ENCODE data around the gene MDH1.
"Not testable (repeated sequence)": the region's sequence is repeated elsewhere in the genome, so short reads cannot be mapped to it uniquely, and the experiment has no call there.

- not testable (repeated sequence) for TF ChIP-seq CTCF (IDR thresholded peaks at IDR 0.05; ENCODE audit: low read length); EZH2 (IDR thresholded peaks at IDR 0.05; ENCODE audit: borderline replicate concordance, low read length)
Observed at GRCh38 chr2:63623763-63624162, 35.0 kb downstream of the MDH1 start.

All from OCI-LY1 (cell line).